Measurements from ENCODE around the gene DNAH14.
"Not testable (repeated sequence)": the region's sequence is repeated elsewhere in the genome, so short reads cannot be mapped to it uniquely, and the experiment has no call there.

DNAH14 gene

DNA sequence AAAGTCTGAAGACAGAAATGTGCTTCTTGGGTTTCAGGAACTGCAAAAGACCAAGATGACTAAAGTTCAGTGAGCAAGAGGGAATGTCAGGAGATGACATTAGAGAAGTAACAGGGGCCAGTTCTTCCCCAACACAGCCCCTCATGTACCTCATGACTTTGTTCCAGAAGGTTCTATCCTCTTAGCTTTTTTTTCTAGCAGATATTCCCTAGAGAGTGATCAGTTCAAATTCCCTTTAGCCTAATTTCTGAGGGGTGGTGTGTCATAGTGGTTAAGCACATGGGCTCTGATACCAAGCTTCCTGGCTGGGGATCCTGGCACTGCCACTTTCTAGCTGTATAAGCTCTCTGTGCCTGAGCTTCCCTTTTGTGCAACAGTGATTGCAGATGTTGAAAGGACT, 390.4 kb downstream of the DNAH14 start:
- Histone ChIP-seq H3K27me3 (ENCODE audit: insufficient read depth, low read depth) (no peaks in the 10 kb centered on the region), H3K4me2 (no peak overlapping the region), H4K20me1 (ENCODE audit: insufficient read depth) (no peaks in the 10 kb centered on the region), H3K9ac (no peak overlapping the region), H3K79me2 (ENCODE audit: insufficient read depth, low read depth) (no peaks in the 10 kb centered on the region), H3K27ac (no peak overlapping the region), H3K36me3 (ENCODE audit: insufficient read depth) (no peaks in the 10 kb centered on the region), H2AFZ (ENCODE audit: low read depth) (no peak overlapping the region), H3K4me1 (ENCODE audit: low read depth, poor library complexity, severe bottlenecking) (no peaks in the 10 kb centered on the region), H3K4me3 (IDR thresholded peaks at IDR 0.05; ENCODE audit: insufficient read depth, low read depth, low read length) (no peak overlapping the region)
- TF ChIP-seq, protein P1, sequence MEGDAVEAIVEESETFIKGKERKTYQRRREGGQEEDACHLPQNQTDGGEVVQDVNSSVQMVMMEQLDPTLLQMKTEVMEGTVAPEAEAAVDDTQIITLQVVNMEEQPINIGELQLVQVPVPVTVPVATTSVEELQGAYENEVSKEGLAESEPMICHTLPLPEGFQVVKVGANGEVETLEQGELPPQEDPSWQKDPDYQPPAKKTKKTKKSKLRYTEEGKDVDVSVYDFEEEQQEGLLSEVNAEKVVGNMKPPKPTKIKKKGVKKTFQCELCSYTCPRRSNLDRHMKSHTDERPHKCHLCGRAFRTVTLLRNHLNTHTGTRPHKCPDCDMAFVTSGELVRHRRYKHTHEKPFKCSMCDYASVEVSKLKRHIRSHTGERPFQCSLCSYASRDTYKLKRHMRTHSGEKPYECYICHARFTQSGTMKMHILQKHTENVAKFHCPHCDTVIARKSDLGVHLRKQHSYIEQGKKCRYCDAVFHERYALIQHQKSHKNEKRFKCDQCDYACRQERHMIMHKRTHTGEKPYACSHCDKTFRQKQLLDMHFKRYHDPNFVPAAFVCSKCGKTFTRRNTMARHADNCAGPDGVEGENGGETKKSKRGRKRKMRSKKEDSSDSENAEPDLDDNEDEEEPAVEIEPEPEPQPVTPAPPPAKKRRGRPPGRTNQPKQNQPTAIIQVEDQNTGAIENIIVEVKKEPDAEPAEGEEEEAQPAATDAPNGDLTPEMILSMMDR (conservative IDR thresholded peaks at IDR 0.05; ENCODE audit: low read depth, low read length), result no peak

DNA sequence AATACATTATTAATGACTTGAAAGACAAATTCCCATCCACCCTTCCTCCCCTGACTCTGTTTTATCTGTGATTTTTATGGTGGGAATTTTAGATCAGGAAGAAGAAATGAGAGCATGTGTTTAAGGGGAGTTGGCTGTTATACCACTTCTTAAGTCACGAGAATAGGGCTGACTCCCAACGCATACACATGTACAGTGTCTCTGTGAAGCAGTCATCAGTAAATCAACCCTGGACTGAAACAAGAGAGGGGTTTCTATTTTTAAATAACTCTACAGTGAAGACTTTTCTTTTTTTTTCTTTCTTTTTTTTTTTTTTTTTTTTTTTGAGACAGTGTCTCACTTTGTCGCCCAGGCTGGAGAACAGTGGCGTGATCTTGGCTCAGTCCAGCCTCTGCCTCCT, 392.3 kb downstream of the DNAH14 start:
- Histone ChIP-seq H3K27ac (no peak overlapping the region), H3K36me3 (ENCODE audit: insufficient read depth) (no peaks in the 10 kb centered on the region), H2AFZ (ENCODE audit: low read depth) (no peak overlapping the region), H3K4me1 (ENCODE audit: low read depth, poor library complexity, severe bottlenecking) (no peaks in the 10 kb centered on the region), H3K79me2 (ENCODE audit: insufficient read depth, low read depth) (no peaks in the 10 kb centered on the region), H3K4me3 (IDR thresholded peaks at IDR 0.05; ENCODE audit: insufficient read depth, low read depth, low read length) (no peak overlapping the region), H3K9ac (no peak overlapping the region), H4K20me1 (ENCODE audit: insufficient read depth) (no peaks in the 10 kb centered on the region), H3K27me3 (ENCODE audit: insufficient read depth, low read depth) (no peaks in the 10 kb centered on the region), H3K4me2 (no peak overlapping the region)
- TF ChIP-seq, protein P1 (conservative IDR thresholded peaks at IDR 0.05; ENCODE audit: low read depth, low read length), result no peak

DNA sequence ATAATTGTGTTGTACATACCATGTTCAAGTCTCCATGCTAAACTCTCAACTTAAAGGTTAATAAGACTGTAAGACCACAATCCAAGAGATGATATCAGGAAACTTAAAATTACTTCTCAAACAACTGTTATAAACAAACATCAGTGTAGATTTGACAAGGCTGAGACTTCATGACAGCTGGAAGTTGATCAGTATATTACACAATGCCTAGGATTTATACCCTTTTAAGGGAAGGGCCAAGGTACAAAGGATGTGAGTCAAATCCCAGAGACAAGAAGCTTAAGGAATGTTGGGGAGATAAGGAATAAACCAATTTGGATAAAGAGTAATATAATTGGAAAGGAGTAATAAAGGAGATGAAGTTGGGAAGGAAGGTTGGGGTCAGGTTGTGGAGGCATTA, 399.6 kb downstream of the DNAH14 start:
- H3K4me1 ChIP-seq (ENCODE audit: low read depth, poor library complexity, severe bottlenecking), result no peaks in the 10 kb centered on the region
- no peak overlapping the region for H2AFZ ChIP-seq (ENCODE audit: low read depth)
- H3K36me3 ChIP-seq (ENCODE audit: insufficient read depth), result no peaks in the 10 kb centered on the region
- H3K4me3 ChIP-seq (IDR thresholded peaks at IDR 0.05; ENCODE audit: insufficient read depth, low read depth, low read length), result no peak overlapping the region
- H3K4me2 ChIP-seq, result no peak overlapping the region
- H3K27me3 ChIP-seq (ENCODE audit: insufficient read depth, low read depth), result no peaks in the 10 kb centered on the region
- TF ChIP-seq, protein P1 (conservative IDR thresholded peaks at IDR 0.05; ENCODE audit: low read depth, low read length), result no peak
- H3K79me2 ChIP-seq (ENCODE audit: insufficient read depth, low read depth), result no peaks in the 10 kb centered on the region
- no peak overlapping the region for H3K27ac ChIP-seq
- no peaks in the 10 kb centered on the region for H4K20me1 ChIP-seq (ENCODE audit: insufficient read depth)
- no peak overlapping the region for H3K9ac ChIP-seq

DNA sequence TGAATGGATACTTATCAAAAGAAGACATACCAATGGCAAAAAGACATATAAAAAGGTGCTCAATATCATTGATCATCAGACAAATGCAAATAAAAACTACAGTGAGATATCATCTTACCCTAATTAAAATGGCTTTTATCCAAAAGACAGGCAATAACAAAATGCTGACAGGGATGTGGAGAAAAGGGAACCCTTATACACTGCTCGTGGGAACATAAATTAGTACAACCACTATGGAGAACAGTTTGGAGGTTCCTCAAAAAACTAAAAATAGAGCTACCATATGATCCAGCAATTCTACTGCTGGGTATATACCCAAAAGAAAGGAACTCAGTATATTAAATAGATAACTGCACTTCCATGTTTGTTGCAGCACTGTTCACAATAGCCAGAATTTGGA, 400.5 kb downstream of the DNAH14 start:
- not testable (repeated sequence) for H3K4me2 ChIP-seq; H3K4me3 ChIP-seq (IDR thresholded peaks at IDR 0.05; ENCODE audit: insufficient read depth, low read depth, low read length); H3K9ac ChIP-seq; H3K27ac ChIP-seq; H3K79me2 ChIP-seq (ENCODE audit: insufficient read depth, low read depth); H3K36me3 ChIP-seq (ENCODE audit: insufficient read depth); H3K4me1 ChIP-seq (ENCODE audit: low read depth, poor library complexity, severe bottlenecking); H2AFZ ChIP-seq (ENCODE audit: low read depth); H4K20me1 ChIP-seq (ENCODE audit: insufficient read depth); H3K27me3 ChIP-seq (ENCODE audit: insufficient read depth, low read depth)

DNA sequence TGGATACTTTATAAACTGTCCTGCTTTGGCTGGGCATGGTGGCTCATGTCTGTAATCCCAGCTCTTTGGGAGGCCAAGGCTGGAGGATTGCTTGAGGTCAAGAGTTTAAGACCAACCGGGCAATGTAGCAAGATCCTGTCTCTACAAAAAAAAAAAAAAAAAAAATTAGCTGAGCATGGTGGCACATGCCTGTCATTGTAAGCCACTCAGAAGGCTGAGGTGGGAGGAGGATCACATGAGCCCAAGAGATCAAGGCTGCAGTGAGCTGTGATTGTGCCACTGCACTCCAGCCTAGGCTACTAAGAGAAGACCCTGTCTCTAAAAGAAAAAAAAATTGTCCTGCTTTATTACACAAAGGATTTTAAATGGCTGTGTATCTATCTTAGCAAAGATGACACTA, 403.2 kb downstream of the DNAH14 start:
- Histone ChIP-seq H2AFZ (ENCODE audit: low read depth) (no peak overlapping the region), H3K27ac (no peak overlapping the region), H3K4me2 (no peak overlapping the region), H3K9ac (no peak overlapping the region), H3K36me3 (ENCODE audit: insufficient read depth) (no peaks in the 10 kb centered on the region), H3K4me3 (IDR thresholded peaks at IDR 0.05; ENCODE audit: insufficient read depth, low read depth, low read length) (no peak overlapping the region), H3K79me2 (ENCODE audit: insufficient read depth, low read depth) (no peaks in the 10 kb centered on the region), H3K4me1 (ENCODE audit: low read depth, poor library complexity, severe bottlenecking) (no peaks in the 10 kb centered on the region), H4K20me1 (ENCODE audit: insufficient read depth) (no peaks in the 10 kb centered on the region), H3K27me3 (ENCODE audit: insufficient read depth, low read depth) (no peaks in the 10 kb centered on the region)
- TF ChIP-seq, protein P1 (conservative IDR thresholded peaks at IDR 0.05; ENCODE audit: low read depth, low read length), result no peak

DNA sequence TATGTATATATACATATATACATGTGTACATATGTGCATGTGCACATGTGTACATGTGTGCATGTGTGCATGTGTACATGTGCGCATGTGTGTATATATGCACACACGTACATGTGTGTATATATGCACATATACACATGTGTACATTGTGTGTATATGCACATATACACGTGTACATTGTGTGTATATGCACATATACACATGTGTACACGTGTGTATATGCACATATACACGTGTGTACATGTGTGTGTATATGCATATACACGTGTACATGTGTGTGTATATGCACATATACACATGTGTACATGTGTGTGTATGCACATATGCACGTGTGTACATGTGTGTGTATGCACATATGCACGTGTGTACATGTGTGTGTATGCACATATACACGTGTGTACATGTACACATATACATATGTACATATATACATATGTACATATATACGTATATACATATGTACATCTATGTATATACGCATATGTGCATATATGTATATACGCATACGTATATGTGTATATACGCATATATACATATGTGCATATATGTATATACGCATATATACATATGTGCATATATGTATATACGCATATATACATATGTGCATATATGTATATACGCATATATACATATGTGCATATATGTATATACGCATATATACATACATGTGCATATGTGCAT, 405.8 kb downstream of the DNAH14 start:
- not testable (repeated sequence) for H3K36me3 ChIP-seq (ENCODE audit: insufficient read depth); H3K4me3 ChIP-seq (IDR thresholded peaks at IDR 0.05; ENCODE audit: insufficient read depth, low read depth, low read length); H3K27me3 ChIP-seq (ENCODE audit: insufficient read depth, low read depth); H3K9ac ChIP-seq; H2AFZ ChIP-seq (ENCODE audit: low read depth); H3K4me1 ChIP-seq (ENCODE audit: low read depth, poor library complexity, severe bottlenecking); H3K79me2 ChIP-seq (ENCODE audit: insufficient read depth, low read depth); H3K4me2 ChIP-seq; H3K27ac ChIP-seq; H4K20me1 ChIP-seq (ENCODE audit: insufficient read depth)
